Ishikawa (cell line): ENCODE results near the gene SIRT3.

Experiments used
- CEBPB ChIP-seq: IDR thresholded peaks from 2 replicates; pipeline ENCODE4 v1.6.1; 2012
- CREB1 ChIP-seq: IDR thresholded peaks from 2 replicates; pipeline ENCODE4 v1.6.1; 2012; ENCODE audit warnings: low read depth
- EGR1 ChIP-seq: IDR thresholded peaks from 2 replicates; pipeline ENCODE4 v1.6.1; 2012
- EP300 ChIP-seq: IDR thresholded peaks from 2 replicates; pipeline ENCODE4 v1.6.1; 2012; ENCODE audit warnings: borderline replicate concordance
- FOXM1 ChIP-seq: IDR thresholded peaks from 2 replicates; pipeline ENCODE4 v1.6.1; 2012; ENCODE audit warnings: low read depth, borderline replicate concordance
- NFIC ChIP-seq: IDR thresholded peaks from 2 replicates; pipeline ENCODE4 v1.6.1; 2012
- RAD21 ChIP-seq: IDR thresholded peaks from 2 replicates; pipeline ENCODE4 v1.6.1; 2012; ENCODE audit warnings: low read depth
- TAF1 ChIP-seq: IDR thresholded peaks from 2 replicates; pipeline ENCODE4 v1.6.1; 2012; ENCODE audit warnings: low read depth, mild to moderate bottlenecking
- TCF12 ChIP-seq: IDR thresholded peaks from 2 replicates; pipeline ENCODE4 v1.6.1; 2012; ENCODE audit warnings: low read depth
- TEAD4 ChIP-seq: IDR thresholded peaks from 2 replicates; pipeline ENCODE4 v1.6.1; 2012
- YY1 ChIP-seq: IDR thresholded peaks from 2 replicates; pipeline ENCODE4 v1.6.1; 2012; ENCODE audit warnings: low read depth
- ZBTB7A ChIP-seq: IDR thresholded peaks from 2 replicates; pipeline ENCODE4 v1.6.1; 2012; ENCODE audit warnings: low read depth
- TF ChIP-seq, protein P1 (sequence below): IDR thresholded peaks from 2 replicates; pipeline ENCODE4 v1.6.1; 2012
- TF ChIP-seq, protein P2 (sequence below): IDR thresholded peaks from 2 replicates; pipeline ENCODE4 v1.6.1; 2012; ENCODE audit warnings: low read depth, mild to moderate bottlenecking

DNA sequence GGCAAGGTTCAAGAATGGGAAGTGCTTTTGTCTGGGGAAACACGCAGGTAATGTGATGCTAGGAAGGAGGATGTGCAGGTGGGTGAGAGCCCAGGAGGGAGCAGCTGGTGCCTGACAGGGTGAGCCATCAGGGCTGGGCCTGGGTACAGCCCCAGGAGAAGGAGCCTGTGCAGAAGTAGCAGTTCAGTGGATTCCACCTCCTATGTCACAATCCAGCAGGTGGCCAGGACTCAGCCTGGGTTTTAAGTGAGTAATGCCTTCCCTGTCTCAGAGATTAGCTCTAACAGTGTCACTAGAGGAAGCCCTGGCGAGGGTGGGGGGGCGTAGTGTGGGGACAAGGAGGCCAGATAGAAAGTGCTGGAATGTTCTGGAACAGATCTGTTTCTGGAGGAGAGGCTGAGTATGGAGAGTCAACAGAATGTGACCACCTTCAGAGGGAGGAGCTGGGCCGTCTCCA, 20.5 kb downstream of the SIRT3 start:
- TF ChIP-seq EP300: no peak
- TF ChIP-seq TCF12: no peak
- TF ChIP-seq, protein P1, sequence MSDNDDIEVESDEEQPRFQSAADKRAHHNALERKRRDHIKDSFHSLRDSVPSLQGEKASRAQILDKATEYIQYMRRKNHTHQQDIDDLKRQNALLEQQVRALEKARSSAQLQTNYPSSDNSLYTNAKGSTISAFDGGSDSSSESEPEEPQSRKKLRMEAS: no peak
- TF ChIP-seq CEBPB: no peak
- TF ChIP-seq TAF1: no peak
- no peak for TF ChIP-seq RAD21
- no peak for TF ChIP-seq TEAD4
- no peak for TF ChIP-seq FOXM1
- TF ChIP-seq, protein P2, sequence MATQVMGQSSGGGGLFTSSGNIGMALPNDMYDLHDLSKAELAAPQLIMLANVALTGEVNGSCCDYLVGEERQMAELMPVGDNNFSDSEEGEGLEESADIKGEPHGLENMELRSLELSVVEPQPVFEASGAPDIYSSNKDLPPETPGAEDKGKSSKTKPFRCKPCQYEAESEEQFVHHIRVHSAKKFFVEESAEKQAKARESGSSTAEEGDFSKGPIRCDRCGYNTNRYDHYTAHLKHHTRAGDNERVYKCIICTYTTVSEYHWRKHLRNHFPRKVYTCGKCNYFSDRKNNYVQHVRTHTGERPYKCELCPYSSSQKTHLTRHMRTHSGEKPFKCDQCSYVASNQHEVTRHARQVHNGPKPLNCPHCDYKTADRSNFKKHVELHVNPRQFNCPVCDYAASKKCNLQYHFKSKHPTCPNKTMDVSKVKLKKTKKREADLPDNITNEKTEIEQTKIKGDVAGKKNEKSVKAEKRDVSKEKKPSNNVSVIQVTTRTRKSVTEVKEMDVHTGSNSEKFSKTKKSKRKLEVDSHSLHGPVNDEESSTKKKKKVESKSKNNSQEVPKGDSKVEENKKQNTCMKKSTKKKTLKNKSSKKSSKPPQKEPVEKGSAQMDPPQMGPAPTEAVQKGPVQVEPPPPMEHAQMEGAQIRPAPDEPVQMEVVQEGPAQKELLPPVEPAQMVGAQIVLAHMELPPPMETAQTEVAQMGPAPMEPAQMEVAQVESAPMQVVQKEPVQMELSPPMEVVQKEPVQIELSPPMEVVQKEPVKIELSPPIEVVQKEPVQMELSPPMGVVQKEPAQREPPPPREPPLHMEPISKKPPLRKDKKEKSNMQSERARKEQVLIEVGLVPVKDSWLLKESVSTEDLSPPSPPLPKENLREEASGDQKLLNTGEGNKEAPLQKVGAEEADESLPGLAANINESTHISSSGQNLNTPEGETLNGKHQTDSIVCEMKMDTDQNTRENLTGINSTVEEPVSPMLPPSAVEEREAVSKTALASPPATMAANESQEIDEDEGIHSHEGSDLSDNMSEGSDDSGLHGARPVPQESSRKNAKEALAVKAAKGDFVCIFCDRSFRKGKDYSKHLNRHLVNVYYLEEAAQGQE: no peak
- TF ChIP-seq CREB1: no peak
- no peak for TF ChIP-seq NFIC
- TF ChIP-seq YY1: no peak
- no peak for TF ChIP-seq ZBTB7A
- no peak for TF ChIP-seq EGR1
